Lung (tissue), 16 donors: ENCODE data around the gene IL34. TPM values are rescaled to one million over a fixed set of nuclear protein-coding genes. Genes with fewer than 3 reads are reported as not detected.

ENCODE experiments used
- ATAC-seq: fragments of 200-7000 bp; cut with Tn5 transposase; one replicate; pipeline ENCODE4 v1.9.1; 2020; ENCODE audit warnings: moderate number of reproducible peaks; ENCODE audit not compliant: insufficient read depth, low FRiP score
- DNase-seq, 3 donors: peaks; one replicate each; pipeline ENCODE4 v3.0.0-alpha.2; 2013 to 2017
- H3K27ac ChIP-seq, 2 donors: one replicate each; pipeline ENCODE4 v1.5.1; 2013; ENCODE audit warnings: mild to moderate bottlenecking in 2 of 2, moderate library complexity in 2 of 2, control low read depth in 1 of 2, inconsistent platforms in 1 of 2, low read depth in 1 of 2, low read length in 1 of 2
- H3K27me3 ChIP-seq, 3 donors: one replicate each; pipeline ENCODE4 v1.5.1; 2013; ENCODE audit warnings: low read length in 2 of 3; ENCODE audit not compliant: control insufficient read depth in 3 of 3, insufficient read depth in 3 of 3
- H3K36me3 ChIP-seq, 4 donors: one replicate each; pipeline ENCODE4 v1.5.1; 2013; ENCODE audit warnings: low read length in 4 of 4, mild to moderate bottlenecking in 1 of 4, moderate library complexity in 1 of 4; ENCODE audit not compliant: control insufficient read depth in 4 of 4, insufficient read depth in 4 of 4
- H3K4me1 ChIP-seq, 5 donors: one replicate each; pipeline ENCODE4 v1.5.1; 2013; ENCODE audit warnings: low read length in 5 of 5, mild to moderate bottlenecking in 2 of 5, moderate library complexity in 1 of 5; ENCODE audit not compliant: control insufficient read depth in 5 of 5, insufficient read depth in 5 of 5
- H3K4me3 ChIP-seq: one replicate; pipeline ENCODE4 v1.5.1; 2013; ENCODE audit warnings: mild to moderate bottlenecking, control low read depth, moderate library complexity
- H3K9ac ChIP-seq, 2 donors: one replicate each; pipeline ENCODE4 v1.5.1; 2013; ENCODE audit warnings: low read length in 2 of 2, control low read depth in 1 of 2; ENCODE audit not compliant: insufficient read depth in 1 of 2
- H3K9me3 ChIP-seq, 4 donors: one replicate each; pipeline ENCODE4 v1.5.1; 2013; ENCODE audit warnings: low read length in 3 of 4, mild to moderate bottlenecking in 1 of 4, moderate library complexity in 1 of 4; ENCODE audit not compliant: control insufficient read depth in 4 of 4, insufficient read depth in 3 of 4
- CTCF ChIP-seq: IDR thresholded peaks from 2 replicates; pipeline ENCODE4 v1.5.1; 2012; ENCODE audit warnings: mild to moderate bottlenecking; ENCODE audit errors: control extremely low read depth, extremely low read depth
- WGBS, 2 donors: extraction: QIAGEN DNeasy Blood & Tissue Kit; methylation state at CpG; one replicate each; pipeline ENCODE4 v1.1.7; 2013; 5-methylcytosine and 5-hydroxymethylcytosine counted together
- long read RNA-seq, 5 donors: transcript quantifications; one replicate each; lab custom pipeline, GENCODE V29; 2026
- polyA plus RNA-seq, 2 donors: library from polyadenylated mRNA; stranded (reverse); fragments of 200-250 nt; gene quantifications; one replicate each; pipeline ENCODE4 v1.2.1, GENCODE V29; 2013
- total RNA-seq, 2 donors: library from RNA; depleted of rRNA in 1 of 2; stranded (reverse); fragments of >200 nt in 1 of 2; gene quantifications; one replicate each; pipeline ENCODE4 v1.2.1, GENCODE V29; 2014 to 2021
- donor health status: control.
- donor health status: control.
- donor health status: Bipolar disorder and iron deficiency.
- donor health status: healthy.
- donor health status: DM: yes; HTN: yes; CAD: no.

IL34 gene
- total RNA-seq, result 10 to 100 TPM; 11.6 to 13.0 TPM
- 1 to 10 TPM; 1.5 to 2.7 TPM for polyA plus RNA-seq
- long read RNA-seq, donor 1, result 0 reads
- long read RNA-seq, donor 2, result 0 reads
- long read RNA-seq, donor 3, result 0 reads
- long read RNA-seq, donor 4, result 0 reads
- long read RNA-seq, donor 5, result 0 reads

DNA sequence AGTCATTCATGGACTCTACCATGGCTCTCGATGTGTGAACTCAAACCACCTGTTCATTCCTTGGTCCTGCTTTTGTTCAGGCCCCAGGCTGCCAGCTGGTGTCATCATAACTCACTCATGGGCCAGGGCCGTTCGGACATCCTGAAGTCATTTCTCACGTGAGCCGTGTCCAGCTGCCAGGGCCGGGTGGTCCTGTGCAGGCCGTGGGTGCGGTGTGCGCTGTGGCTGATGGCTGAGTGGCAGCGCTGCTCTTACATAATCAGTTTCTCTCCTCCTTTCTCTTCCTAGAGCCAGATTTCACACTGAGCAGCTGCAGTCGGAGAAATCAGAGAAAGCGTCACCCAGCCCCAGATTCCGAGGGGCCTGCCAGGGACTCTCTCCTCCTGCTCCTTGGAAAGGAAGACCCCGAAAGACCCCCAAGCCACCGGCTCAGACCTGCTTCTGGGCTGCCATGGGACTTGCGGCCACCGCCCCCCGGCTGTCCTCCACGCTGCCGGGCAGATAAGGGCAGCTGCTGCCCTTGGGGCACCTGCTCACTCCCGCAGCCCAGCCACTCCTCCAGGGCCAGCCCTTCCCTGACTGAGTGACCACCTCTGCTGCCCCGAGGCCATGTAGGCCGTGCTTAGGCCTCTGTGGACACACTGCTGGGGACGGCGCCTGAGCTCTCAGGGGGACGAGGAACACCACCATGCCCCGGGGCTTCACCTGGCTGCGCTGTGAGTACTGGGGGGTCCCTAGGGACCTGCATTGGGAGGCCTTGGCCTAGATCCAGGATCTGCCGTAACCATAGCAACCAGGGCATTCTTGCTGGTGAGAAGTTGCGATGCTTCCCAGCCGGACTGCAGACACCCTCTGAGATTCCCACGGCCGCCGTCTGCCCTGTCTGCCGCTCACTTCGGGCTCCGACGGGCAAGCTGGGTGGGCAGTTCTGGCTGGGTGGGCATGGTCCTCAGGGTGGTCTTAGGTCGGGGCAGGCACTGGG is at the start of gene IL34:
Gene IL34 (plus strand): TSS at position 300 of the 982 bp plus-strand sequence. CDS start 389 bp downstream, at position 689.
- Histone ChIP-seq H3K9ac (no peak within 1 kb of the TSS), H3K27me3 (no peaks in the 10 kb centered on the region), H3K27ac (no peak within 1 kb of the TSS), H3K9me3 (peaks cover 0 to 1% (median 0%) of the 10 kb centered on the region in 4 donors), H3K4me1 (peaks cover 0 to 6% (median 0%) of the 10 kb centered on the region in 5 donors), H3K36me3 (no peaks in the 10 kb centered on the region), H3K4me3 (no peak within 1 kb of the TSS)
- ATAC-seq (no peak), DNase-seq (peak; percentile 30 to 35 (median 33))
- TF ChIP-seq CTCF, result no peak
- 76 to 86% methylated on average over 39 of the region's 39 CpGs for WGBS, 2 donors

GRCh38 chr16:70597135-70597835 is 49.1 kb upstream of the IL34 start:
- Histone ChIP-seq H3K9me3 (peaks cover 0 to 2% (median 0%) of the 10 kb centered on the region in 4 donors), H3K27ac (no peak overlapping the region), H3K36me3 (no peaks in the 10 kb centered on the region), H3K27me3 (no peaks in the 10 kb centered on the region), H3K4me1 (peaks cover 0 to 3% (median 0%) of the 10 kb centered on the region in 5 donors), H3K4me3 (no peak overlapping the region), H3K9ac (no peak overlapping the region)
- DNase-seq (peak in 2 of 3 donors; percentile 33 to 66), ATAC-seq (no peak)
- no peak for TF ChIP-seq CTCF
- 94 to 96% methylated on average over 4 of the region's 4 CpGs for WGBS, 2 donors

DNA sequence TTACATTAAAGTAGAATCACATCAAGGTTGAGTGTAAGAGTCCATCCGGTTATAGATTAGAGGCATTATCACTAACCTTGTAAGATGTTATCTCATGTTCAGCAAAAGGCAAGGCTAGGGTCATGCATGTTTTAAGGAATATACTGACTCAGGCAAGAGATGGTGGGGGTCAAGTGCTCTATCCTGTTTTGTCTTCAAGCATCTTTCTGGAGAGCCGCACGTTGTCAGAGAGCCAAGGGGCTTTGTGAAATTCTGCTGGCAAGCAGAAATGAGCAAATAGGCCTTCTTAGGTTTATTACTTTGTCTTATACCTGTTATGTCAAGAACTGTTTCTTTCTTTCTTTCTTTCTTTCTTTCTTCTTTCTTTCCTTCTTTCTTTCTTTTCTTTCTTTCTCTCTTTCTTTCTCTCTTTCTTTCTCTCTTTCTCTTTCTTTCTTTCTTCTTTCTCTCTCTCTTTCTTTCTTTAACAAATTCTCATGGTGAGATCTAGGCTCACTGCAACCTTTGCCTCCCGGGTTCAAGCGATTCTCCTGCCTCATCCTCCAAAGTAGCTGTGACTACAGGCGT is 47.3 kb upstream of the IL34 start:
- Histone ChIP-seq H3K9me3 (peaks cover 0 to 2% (median 0%) of the 10 kb centered on the region in 4 donors), H3K36me3 (no peaks in the 10 kb centered on the region), H3K27me3 (no peaks in the 10 kb centered on the region), H3K4me3 (no peak overlapping the region), H3K4me1 (peaks cover 0 to 3% (median 0%) of the 10 kb centered on the region in 5 donors), H3K9ac (no peak overlapping the region), H3K27ac (no peak overlapping the region)
- 78 to 85% methylated on average over 6 of the region's 6 CpGs for WGBS, 2 donors
- DNase-seq (peak in 1 of 3 donors; percentile 44), ATAC-seq (no peak)
- TF ChIP-seq CTCF, result no peak
